Measurements from ENCODE around the gene BSG. TPM values are rescaled to one million over a fixed set of nuclear protein-coding genes. Genes with fewer than 3 reads are reported as not detected.

Gene BSG
- 636 to 735 TPM (median 683 TPM) in 5 replicates for total RNA-seq (2022; extraction: Qiagen RNA extraction; ENCODE audit: low read depth)

GRCh38 chr19:572140-572742, at the start of gene BSG:
Gene BSG, plus strand, starts transcription at chr19:572596. Its CDS starts 39 bp downstream, at chr19:572635.

GRCh38 chr19:531753-532560, 40.4 kb upstream of the BSG start, which contains the start of gene CDC34:
Gene CDC34, plus strand, starts transcription at chr19:531760. Its CDS starts 172 bp downstream, at chr19:531932.

GRCh38 chr19:543910-544608, 28.3 kb upstream of the BSG start, which contains the start of gene GZMM:
Gene GZMM, plus strand, starts transcription at chr19:544053. Its CDS starts 19 bp downstream, at chr19:544072.

GRCh38 chr19:589693-590395, 17.4 kb downstream of the BSG start, which contains the start of gene HCN2:
Gene HCN2, plus strand, starts transcription at chr19:589881. Its CDS starts 65 bp downstream, at chr19:589946.

Other genes starting within 250 kb of the BSG start
- gene MIER2, start 227.8 kb upstream of the BSG start, total RNA-seq (2022; extraction: Qiagen RNA extraction; ENCODE audit: low read depth): 14.1 to 21.2 TPM (median 19.8 TPM) in 5 replicates
- gene C2CD4C, start 163.4 kb upstream of the BSG start, total RNA-seq (2022; extraction: Qiagen RNA extraction; ENCODE audit: low read depth): 0.15 to 0.61 TPM (median 0.54 TPM) in 5 replicates
- gene SHC2, start 111.6 kb upstream of the BSG start, total RNA-seq (2022; extraction: Qiagen RNA extraction; ENCODE audit: low read depth): 0.63 to 1.4 TPM (median 0.97 TPM) in 5 replicates
- 0.15 to 0.28 TPM (median 0.19 TPM) in 5 replicates for gene MADCAM1, start 76.1 kb upstream of the BSG start, total RNA-seq (2022; extraction: Qiagen RNA extraction; ENCODE audit: low read depth)
- 11.8 to 19.1 TPM (median 18.1 TPM) in 5 replicates for gene TPGS1, start 65.1 kb upstream of the BSG start, total RNA-seq (2022; extraction: Qiagen RNA extraction; ENCODE audit: low read depth)
- 59.4 to 109 TPM (median 103 TPM) in 5 replicates for gene CDC34, start 40.8 kb upstream of the BSG start, total RNA-seq (2022; extraction: Qiagen RNA extraction; ENCODE audit: low read depth)
- gene GZMM, start 28.5 kb upstream of the BSG start, total RNA-seq (2022; extraction: Qiagen RNA extraction; ENCODE audit: low read depth): 0.23 to 0.66 TPM (median 0.51 TPM) in 4 of 5 replicates, not detected in the other
- 27.7 to 43.9 TPM (median 40.1 TPM) in 5 replicates for gene HCN2, start 17.3 kb downstream of the BSG start, total RNA-seq (2022; extraction: Qiagen RNA extraction; ENCODE audit: low read depth)
- gene POLRMT, start 60.9 kb downstream of the BSG start, total RNA-seq (2022; extraction: Qiagen RNA extraction; ENCODE audit: low read depth): 74.8 to 121 TPM (median 94.7 TPM) in 5 replicates
- 0.24 to 0.95 TPM (median 0.67 TPM) in 5 replicates for gene FGF22, start 67.3 kb downstream of the BSG start, total RNA-seq (2022; extraction: Qiagen RNA extraction; ENCODE audit: low read depth)
- 56.8 to 77.8 TPM (median 70.4 TPM) in 5 replicates for gene RNF126, start 90.6 kb downstream of the BSG start, total RNA-seq (2022; extraction: Qiagen RNA extraction; ENCODE audit: low read depth)
- 122 to 180 TPM (median 158 TPM) in 5 replicates for gene FSTL3, start 103.8 kb downstream of the BSG start, total RNA-seq (2022; extraction: Qiagen RNA extraction; ENCODE audit: low read depth)
- 0.16 to 0.19 TPM in 2 of 5 replicates, not detected in the others for gene PRSS57, start 122.9 kb downstream of the BSG start, total RNA-seq (2022; extraction: Qiagen RNA extraction; ENCODE audit: low read depth)
- 11.8 to 18.1 TPM (median 13.4 TPM) in 5 replicates for gene PALM, start 136.3 kb downstream of the BSG start, total RNA-seq (2022; extraction: Qiagen RNA extraction; ENCODE audit: low read depth)
- gene MISP, start 178.5 kb downstream of the BSG start, total RNA-seq (2022; extraction: Qiagen RNA extraction; ENCODE audit: low read depth): 71.8 to 97.6 TPM (median 91.6 TPM) in 5 replicates
- gene PTBP1, start 224.9 kb downstream of the BSG start, total RNA-seq (2022; extraction: Qiagen RNA extraction; ENCODE audit: low read depth): 218 to 248 TPM (median 225 TPM) in 5 replicates
- 2.8 to 5.5 TPM (median 4.3 TPM) in 5 replicates for gene PLPPR3, start 249.4 kb downstream of the BSG start, total RNA-seq (2022; extraction: Qiagen RNA extraction; ENCODE audit: low read depth)